Heart left ventricle (tissue), 13 donors: Measurements from ENCODE around the gene CD300LG.
A peak's percentile ranks its signal among the peaks of the same experiment; 100 is the strongest.

Source experiments
- CTCF ChIP-seq, 12 donors: fragments of 200-600 bp; sonication (generic) in 4 of 12; IDR thresholded peaks; one replicate each; pipeline versions ENCODE4 v1.5.0 to v1.8.0; 2018 to 2022; ENCODE audit warnings: antibody characterized with exemption in 12 of 12, mild to moderate bottlenecking in 5 of 12
- POLR2A ChIP-seq, 2 donors: fragments of 450-650 bp; IDR thresholded peaks; one replicate each; pipeline ENCODE4 v1.6.1; 2017; ENCODE audit warnings: antibody characterized with exemption in 2 of 2, mild to moderate bottlenecking in 2 of 2, moderate library complexity in 2 of 2
- donor health status: ischemic (EF 13 %, LVEDD 7.1; RV severe dilation, severe dysfunction).
- donor health status: DM: no; HTN: yes; CAD: no.
- donor health status: DM: no; HTN: no; CAD: no.
- donor health status: ischemic (EF 25% LVEDD 6.9; RV normal size, moderate dysfunction).
- donor health status: ischemic (EF 25% LVEDD 5.7; RV mildly dilated, moderate dysfunction).
- donor health status: ischemic (EF 35%, LVEDD 5.7; RV mildly dilated, moderate dysfunction).
- donor health status: nonischemic (EF 11% LVEDD 7.7; RV severe dilation, severe dysfunction).
- donor health status: DM: yes; HTN: yes; CAD: no.
- donor health status: PGD.
- donor health status: ischemic (EF 29% LVEDD 5.4; RV normal size, mild dysfunction).
- donor health status: nonischemic (EF 23%, LVEDD 6.1; RV moderate dilation, normal function).

- TF ChIP-seq CTCF (IDR thresholded peaks at IDR 0.05) (no peak), POLR2A (IDR thresholded peaks at IDR 0.05) (peak; percentile 81 to 89)
Observed at GRCh38 chr17:43832976-43833829, 13.8 kb upstream of the CD300LG start, which contains the start of gene MPP3.
